DND-41 (cell line): ENCODE data around the gene WWTR1.

Experiments used
- EZH2 ChIP-seq: IDR thresholded peaks from 3 replicates; pipeline ENCODE4 v1.6.1; 2012; ENCODE audit warnings: borderline replicate concordance, low read depth, mild to moderate bottlenecking, moderate library complexity, low read length, inconsistent platforms; ENCODE audit not compliant: severe bottlenecking
- TF ChIP-seq, protein P1 (sequence below): IDR thresholded peaks from 2 replicates; pipeline ENCODE4 v1.5.1; 2012; ENCODE audit warnings: borderline replicate concordance, low read length, moderate library complexity, mild to moderate bottlenecking; ENCODE audit not compliant: poor library complexity, severe bottlenecking; ENCODE audit errors: extremely low read depth

GRCh38 chr3:149655826-149656574 is 1.8 kb downstream of the WWTR1 start:
- TF ChIP-seq, protein P1, sequence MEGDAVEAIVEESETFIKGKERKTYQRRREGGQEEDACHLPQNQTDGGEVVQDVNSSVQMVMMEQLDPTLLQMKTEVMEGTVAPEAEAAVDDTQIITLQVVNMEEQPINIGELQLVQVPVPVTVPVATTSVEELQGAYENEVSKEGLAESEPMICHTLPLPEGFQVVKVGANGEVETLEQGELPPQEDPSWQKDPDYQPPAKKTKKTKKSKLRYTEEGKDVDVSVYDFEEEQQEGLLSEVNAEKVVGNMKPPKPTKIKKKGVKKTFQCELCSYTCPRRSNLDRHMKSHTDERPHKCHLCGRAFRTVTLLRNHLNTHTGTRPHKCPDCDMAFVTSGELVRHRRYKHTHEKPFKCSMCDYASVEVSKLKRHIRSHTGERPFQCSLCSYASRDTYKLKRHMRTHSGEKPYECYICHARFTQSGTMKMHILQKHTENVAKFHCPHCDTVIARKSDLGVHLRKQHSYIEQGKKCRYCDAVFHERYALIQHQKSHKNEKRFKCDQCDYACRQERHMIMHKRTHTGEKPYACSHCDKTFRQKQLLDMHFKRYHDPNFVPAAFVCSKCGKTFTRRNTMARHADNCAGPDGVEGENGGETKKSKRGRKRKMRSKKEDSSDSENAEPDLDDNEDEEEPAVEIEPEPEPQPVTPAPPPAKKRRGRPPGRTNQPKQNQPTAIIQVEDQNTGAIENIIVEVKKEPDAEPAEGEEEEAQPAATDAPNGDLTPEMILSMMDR, result no peak
- TF ChIP-seq EZH2, result no peak
